Stimulated activated CD4-positive, alpha-beta T cell treated with anti-CD3 and anti-CD28 coated beads, Interleukin-4, amount 100 ng/mL, for 1 hour (primary cell): Measurements from ENCODE around the gene HTT-AS.
"Not testable (repeated sequence)": the region's sequence is repeated elsewhere in the genome, so short reads cannot be mapped to it uniquely, and the experiment has no call there.

ENCODE experiments used
- DNase-seq: peaks from one replicate; pipeline ENCODE4 v3.0.0-alpha.2; 2020

Gene HTT-AS

GRCh38 chr4:3074078-3074845 is at the start of gene HTT-AS, which contains the start of gene HTT:
Gene HTT-AS (minus strand): TSS chr4:3074538.
Gene HTT (plus strand): TSS chr4:3074681. CDS start chr4:3074826, 145 bp downstream.
- DNase-seq = peak; percentile 97

- DNase-seq = no peak
Observed at GRCh38 chr4:3123181-3123671, 48.9 kb upstream of the HTT-AS start.

- DNase-seq = no peak
Observed at GRCh38 chr4:3122081-3122563, 47.8 kb upstream of the HTT-AS start.

- no peak for DNase-seq
Observed at GRCh38 chr4:3121596-3121995, 47.3 kb upstream of the HTT-AS start.

GRCh38 chr4:3121110-3121509 is 46.8 kb upstream of the HTT-AS start:
- no peak for DNase-seq

GRCh38 chr4:3119464-3119863 is 45.1 kb upstream of the HTT-AS start:
- no peak for DNase-seq

GRCh38 chr4:3118312-3118711 is 44.0 kb upstream of the HTT-AS start:
- DNase-seq = no peak

- DNase-seq = no peak
Observed at GRCh38 chr4:3116955-3117354, 42.6 kb upstream of the HTT-AS start.

- no peak for DNase-seq
Observed at GRCh38 chr4:3115637-3116270, 41.4 kb upstream of the HTT-AS start.

GRCh38 chr4:3114377-3114776 is 40.0 kb upstream of the HTT-AS start:
- no peak for DNase-seq

- DNase-seq = no peak
Observed at GRCh38 chr4:3112609-3113469, 38.5 kb upstream of the HTT-AS start.

GRCh38 chr4:3112201-3112600 is 37.9 kb upstream of the HTT-AS start:
- no peak for DNase-seq

GRCh38 chr4:3111461-3111860 is 37.1 kb upstream of the HTT-AS start:
- no peak for DNase-seq

- no peak for DNase-seq
Observed at GRCh38 chr4:3108211-3108610, 33.9 kb upstream of the HTT-AS start.

- DNase-seq = no peak
Observed at GRCh38 chr4:3107691-3108121, 33.4 kb upstream of the HTT-AS start.

- DNase-seq = no peak
Observed at GRCh38 chr4:3107271-3107670, 32.9 kb upstream of the HTT-AS start.

GRCh38 chr4:3106339-3107186 is 32.2 kb upstream of the HTT-AS start:
- peak; percentile 92 for DNase-seq

- no peak for DNase-seq
Observed at GRCh38 chr4:3098346-3098745, 24.0 kb upstream of the HTT-AS start.

GRCh38 chr4:3096202-3096601 is 21.9 kb upstream of the HTT-AS start:
- DNase-seq = no peak

GRCh38 chr4:3094701-3095100 is 20.4 kb upstream of the HTT-AS start:
- DNase-seq = not testable (repeated sequence)

GRCh38 chr4:3091464-3091863 is 17.1 kb upstream of the HTT-AS start:
- DNase-seq = no peak
